ENCODE data around the gene SLC2A13.

DNA sequence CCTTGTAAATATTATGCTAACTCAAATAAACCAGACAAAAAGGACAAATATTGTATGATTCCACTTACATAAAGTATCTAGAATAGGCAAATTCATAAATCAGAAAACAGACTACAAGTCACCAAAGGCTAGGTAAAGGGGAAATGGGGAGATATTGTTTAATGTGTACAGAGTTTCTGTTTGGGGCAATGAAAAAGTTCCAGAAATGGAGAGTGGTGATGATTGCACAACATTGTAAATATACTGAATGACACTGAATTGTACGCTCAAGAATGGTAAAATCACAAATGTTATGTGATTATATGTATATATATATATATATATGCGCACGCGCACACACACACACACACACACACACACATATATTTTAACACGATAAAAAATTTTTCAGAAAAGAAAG, 182.5 kb downstream of the SLC2A13 start:
- no peak for TF ChIP-seq CTCF (IDR thresholded peaks at IDR 0.05; ENCODE audit: insufficient read depth, low read length, poor library complexity, severe bottlenecking)
- TF ChIP-seq EZH2phosphoT487 (conservative IDR thresholded peaks at IDR 0.05; ENCODE audit: low read length) = no peak
